Left lobe of liver (tissue), 2 donors: Measurements from ENCODE around the gene PPFIBP2. TPM values are rescaled to one million over a fixed set of nuclear protein-coding genes. Genes with fewer than 3 reads are reported as not detected.
"Not testable (repeated sequence)": the region's sequence is repeated elsewhere in the genome, so short reads cannot be mapped to it uniquely, and the experiment has no call there.

Experiments
- ATAC-seq: fragments of 200-7000 bp; cut with Tn5 transposase; one replicate; pipeline ENCODE4 v1.9.1; 2020; ENCODE audit warnings: mild to moderate bottlenecking, moderate library complexity
- DNase-seq: peaks from one replicate; pipeline ENCODE4 v3.0.0-alpha.2; 2020; ENCODE audit warnings: low spot score
- total RNA-seq: library from RNA; stranded (reverse); gene quantifications from one replicate; pipeline ENCODE4 v1.2.1, GENCODE V29; 2021
- donor health status: DM: no; HTN: no; CAD: no; lungs with moderate emphysema.
- donor health status: DM: no; HTN: yes; CAD: no.

Gene PPFIBP2
- total RNA-seq, 1 donor from 2014 or later, result 25.2 TPM

DNA sequence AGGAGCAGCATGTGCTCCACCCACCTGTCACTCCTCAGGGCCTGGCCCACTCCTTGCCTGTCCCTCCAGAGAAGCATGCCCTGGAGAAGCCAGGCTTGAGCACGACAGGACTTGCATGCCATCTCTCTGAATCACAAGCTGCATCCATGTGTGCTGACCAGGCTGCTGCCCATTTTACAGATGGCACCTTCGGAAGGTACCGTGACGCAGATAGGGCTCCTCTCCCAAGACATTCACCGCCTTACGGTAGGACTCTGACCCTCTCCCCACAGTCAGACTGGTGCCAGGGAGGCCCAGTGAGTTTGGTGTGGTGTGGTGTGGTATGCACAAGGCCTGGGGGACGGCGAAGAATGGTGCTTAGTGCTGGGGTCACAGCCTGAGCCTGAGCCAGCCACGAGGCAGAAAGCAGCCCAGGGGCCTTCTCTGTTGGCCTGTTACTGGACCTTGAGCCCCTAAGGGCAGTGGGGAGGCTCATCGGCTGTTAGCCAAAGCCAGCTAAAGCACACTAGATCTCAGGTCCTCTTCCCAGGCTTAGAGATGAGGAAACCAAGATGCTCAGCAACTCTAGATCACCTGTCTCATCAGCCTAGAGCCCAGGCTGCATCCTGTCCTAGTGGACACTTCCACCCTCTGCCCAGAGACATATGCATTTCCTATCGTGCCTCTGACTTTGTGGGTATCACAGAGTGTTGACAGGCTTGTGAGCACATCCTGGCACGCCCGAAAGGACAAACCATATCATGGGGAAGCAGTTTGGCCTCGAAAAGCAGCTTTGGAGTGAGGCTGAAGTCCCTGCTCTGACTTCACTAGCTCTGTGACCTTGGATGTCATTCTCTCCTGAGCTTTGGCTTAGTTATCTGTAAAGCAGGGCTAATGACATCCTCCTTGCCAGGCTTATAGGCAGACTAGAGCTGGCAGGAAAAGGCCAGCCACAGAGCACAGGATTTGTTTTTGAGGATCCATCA is 141.7 kb downstream of the PPFIBP2 start:
- ATAC-seq, result peak; percentile 14
- DNase-seq, result no peak

DNA sequence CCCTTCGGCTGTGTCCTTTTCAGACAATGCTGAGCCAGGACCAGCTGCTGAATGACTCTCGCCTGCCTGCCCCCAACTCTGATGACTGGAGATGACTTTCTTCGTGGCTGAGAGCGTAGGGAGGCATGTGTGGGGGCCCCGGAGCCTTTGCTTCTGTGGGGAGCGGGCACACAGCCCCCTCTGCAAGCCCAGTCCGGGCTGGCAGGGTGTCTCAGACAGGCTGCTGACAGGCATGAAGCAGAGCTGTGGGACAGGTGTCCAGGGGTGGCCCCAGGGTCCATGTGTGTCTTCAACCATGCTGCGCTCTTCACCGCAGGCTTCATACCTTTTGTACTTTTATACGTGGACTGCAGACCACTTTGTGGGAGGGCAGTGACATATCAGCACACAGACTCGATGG is 142.9 kb downstream of the PPFIBP2 start:
- DNase-seq (no peak), ATAC-seq (peak; percentile 15)

DNA sequence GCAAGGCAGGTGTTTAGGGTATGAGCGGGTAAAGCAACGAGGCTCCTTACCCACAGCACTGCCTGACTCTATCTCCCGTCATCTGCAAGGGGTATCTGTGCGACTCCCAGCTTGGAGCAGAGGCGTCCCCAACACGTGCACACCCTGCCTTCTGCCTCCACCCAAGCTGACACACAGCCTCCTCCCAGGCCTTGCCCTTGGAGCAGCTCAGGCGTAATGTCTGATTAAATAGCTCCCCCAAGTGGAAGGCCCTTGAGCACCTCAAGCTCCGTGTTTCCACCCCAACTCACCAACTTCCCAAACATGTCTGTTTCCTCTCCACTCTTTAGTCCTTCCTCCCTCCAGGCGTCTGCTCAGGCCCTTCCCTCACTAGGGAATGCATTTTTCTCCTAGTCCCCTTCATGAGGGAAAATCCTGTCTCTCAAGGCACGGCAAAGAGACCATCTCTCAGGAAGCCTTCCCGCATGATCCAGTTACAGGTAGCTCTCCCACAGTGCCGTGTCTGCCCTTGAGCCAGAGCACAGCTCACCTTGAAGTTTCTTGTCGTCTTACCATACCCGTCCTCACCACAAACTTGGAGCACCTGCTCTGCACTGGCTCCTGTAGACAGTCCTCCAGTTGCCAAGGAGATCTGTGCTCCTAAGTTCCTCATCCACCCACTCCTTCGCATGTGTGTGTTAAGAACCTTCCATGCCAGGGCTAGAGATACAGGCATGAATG is 143.7 kb downstream of the PPFIBP2 start:
- no peak for DNase-seq
- peak; percentile 87 for ATAC-seq

DNA sequence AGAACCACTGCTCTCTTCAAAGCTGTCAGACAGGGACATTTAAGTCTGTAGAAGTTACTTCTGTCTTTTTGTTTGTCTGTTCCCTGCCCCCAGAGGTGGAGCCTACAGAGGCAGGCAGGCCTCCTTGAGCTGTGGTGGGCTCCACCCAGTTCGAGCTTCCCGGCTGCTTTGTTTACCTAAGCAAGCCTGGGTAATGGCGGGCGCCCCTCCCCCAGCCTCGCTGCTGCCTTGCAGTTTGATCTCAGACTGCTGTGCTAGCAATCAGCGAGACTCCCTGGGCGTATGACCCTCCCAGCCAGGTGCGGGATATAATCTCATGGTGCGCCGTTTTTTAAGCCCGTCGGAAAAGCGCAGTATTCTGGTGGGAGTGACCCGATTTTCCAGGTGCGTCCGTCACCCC is 149.7 kb downstream of the PPFIBP2 start:
- DNase-seq, ATAC-seq: not testable (repeated sequence)

DNA sequence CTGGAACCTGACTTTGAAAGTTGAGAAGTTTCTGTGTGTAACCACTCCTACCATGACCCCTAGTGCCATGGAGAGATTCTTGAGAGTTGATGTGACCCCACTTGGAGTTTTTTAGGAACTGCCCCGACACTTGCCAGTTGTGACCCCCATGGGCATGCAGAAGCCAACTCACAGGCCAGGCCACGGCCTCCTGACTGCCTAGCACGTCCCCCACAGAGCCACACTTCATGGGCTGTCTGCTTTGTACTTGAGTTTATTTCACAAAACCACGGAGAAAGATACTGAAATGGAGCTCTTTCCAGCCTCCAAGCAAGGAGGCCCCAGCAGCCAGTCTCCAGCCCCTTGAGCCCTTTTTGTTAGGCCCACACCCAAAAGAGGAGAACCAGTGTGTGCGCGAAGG is 151.1 kb downstream of the PPFIBP2 start:
- DNase-seq (no peak), ATAC-seq (no peak)

DNA sequence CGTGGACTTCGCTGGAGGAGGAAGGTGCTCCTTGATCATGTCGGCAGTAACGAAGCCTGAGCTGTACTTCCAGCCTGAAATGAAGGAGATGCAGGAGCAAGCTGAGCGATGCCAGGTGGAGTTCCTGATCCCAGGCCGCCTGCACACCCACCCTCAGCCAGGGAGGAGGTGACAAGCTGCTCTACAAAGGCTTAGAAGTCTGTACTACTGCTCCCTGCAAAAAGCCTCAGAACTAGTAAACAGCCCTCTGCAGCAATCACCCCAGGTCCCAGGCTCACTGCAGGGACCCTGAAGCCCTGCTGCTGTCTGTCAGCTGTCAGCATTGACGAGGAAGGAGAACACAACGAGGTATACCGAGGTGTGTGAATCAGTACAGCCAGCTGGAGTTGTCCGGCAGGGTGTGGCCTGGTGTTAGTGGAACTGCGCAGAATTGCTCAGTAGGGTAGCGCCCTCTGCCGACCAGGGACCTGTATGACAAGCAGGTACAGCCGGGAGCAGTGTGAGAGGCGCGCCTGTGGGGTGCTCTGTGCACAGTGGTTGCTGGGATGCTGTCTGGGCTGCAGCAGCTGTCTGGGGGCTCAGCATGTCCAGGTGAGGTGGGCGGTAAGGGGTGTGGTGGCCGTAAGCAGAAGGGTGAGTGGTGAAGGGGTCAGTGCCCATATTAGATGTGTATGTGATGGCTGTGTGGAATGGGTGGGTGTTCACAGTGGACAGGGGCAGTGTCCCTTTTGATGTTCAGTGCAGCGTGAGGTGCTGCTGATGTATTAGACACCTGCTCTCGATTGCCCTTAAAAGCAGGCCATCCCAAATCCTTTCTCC is 151.9 kb downstream of the PPFIBP2 start:
- peak; percentile 85 for DNase-seq
- peak; percentile 100 for ATAC-seq

DNA sequence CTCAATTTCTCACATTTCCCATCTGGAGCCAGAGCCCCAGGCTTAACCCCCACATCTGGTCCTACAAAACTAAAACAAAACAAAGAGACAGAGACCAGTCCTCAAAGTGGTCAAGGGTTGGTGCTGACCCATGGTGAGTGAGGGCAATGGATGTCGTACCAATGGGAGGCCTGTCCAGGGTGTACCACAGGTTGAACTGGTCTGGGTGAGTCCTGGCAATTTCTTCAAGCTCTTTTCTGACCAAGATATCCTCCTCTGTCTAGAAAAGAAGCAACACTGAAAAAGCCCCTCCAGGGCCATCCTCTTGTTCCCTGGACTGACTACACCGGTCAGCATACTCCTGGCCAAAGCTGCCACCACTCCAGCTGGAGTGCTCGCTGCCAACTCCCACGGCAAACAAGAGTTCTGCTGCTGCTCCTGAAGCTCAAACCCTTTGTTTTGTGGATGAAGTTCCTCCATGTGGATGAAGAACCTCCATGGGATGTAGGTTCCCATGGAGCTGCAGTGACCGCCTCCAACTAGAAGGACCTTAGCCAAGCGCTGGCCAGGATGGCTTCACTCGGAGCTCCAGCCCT is 152.6 kb downstream of the PPFIBP2 start:
- no peak for ATAC-seq

DNA sequence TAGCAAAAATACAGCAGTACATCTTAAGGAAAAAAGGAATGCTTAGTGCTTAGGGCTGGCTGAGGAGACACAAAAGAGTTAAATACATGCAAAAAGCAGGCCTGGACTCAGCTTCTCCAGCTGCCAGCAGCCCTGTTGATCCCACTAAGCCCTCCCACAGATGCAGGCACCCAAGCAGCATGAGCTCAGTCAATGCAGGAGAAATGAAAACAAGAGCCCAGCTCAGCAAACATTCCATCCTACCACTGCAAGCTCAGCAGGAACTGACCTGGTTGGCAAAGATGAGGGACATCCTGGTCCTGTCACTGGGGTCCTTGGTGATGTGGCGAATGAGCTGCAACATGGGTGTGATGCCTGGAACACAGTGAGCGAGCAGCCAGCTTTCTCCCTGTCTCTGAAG is 153.7 kb downstream of the PPFIBP2 start:
- DNase-seq (no peak), ATAC-seq (no peak)

More for the DNA sequence above, 152.6 kb downstream of the PPFIBP2 start:
- DNase-seq, result no peak

DNA sequence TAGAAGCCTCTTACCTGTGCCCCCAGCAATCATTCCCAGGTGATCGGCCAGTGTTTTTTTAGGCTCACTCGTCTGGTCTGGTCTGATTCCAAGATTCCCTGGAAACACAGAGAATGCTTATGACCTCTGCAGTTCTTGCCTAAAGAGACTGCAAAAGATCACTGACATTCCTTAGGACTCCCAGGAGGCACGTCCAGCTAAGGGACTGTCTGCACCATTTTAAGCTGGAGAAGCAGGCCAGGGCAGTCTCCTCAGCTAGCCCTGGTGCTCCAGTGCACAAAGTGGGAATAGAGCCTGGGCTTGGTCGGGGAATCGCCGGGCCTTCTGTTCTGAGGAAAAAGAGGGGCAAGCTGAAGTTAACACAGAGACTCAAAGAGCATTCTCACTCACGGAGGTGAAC is 154.7 kb downstream of the PPFIBP2 start:
- DNase-seq, result no peak
- ATAC-seq, result no peak

DNA sequence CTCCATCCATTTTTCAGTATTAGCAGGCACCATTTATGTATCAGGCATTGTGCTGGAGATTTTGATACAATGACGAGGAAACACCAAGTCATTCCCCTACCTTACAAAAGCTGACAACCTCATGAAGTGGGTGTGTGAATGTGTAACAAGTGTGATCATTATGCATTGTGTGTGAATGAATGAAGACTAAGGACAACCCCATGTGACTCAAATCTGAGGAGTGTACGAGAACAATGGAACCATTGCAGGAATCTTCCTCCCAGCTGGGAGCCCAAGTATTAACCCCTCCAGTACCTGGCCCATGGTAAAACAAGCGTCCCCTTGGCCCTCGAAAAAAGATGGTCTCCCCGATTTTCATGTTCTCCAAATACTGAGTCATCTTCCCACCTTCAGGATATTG is 155.1 kb downstream of the PPFIBP2 start:
- ATAC-seq, result no peak
- DNase-seq, result no peak

DNA sequence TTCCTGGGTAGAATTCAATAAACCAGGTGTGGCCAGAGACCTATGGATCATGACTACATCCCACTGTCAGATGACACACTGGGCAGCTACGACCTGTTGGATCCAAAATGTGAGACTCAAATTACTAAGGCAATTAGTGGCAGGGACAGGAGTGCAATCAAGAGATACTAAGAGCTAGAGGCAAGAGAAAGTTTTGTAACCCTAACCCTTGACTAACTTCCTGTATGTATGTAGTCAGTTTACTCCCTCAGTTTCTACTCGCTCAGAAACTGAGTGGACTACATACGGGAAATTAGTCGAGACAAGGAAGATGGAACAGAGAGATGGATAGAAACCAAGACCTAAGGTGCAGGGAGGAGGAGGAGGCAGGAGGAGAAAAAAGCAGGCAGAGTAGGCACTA is 156.8 kb downstream of the PPFIBP2 start:
- DNase-seq, result no peak

DNA sequence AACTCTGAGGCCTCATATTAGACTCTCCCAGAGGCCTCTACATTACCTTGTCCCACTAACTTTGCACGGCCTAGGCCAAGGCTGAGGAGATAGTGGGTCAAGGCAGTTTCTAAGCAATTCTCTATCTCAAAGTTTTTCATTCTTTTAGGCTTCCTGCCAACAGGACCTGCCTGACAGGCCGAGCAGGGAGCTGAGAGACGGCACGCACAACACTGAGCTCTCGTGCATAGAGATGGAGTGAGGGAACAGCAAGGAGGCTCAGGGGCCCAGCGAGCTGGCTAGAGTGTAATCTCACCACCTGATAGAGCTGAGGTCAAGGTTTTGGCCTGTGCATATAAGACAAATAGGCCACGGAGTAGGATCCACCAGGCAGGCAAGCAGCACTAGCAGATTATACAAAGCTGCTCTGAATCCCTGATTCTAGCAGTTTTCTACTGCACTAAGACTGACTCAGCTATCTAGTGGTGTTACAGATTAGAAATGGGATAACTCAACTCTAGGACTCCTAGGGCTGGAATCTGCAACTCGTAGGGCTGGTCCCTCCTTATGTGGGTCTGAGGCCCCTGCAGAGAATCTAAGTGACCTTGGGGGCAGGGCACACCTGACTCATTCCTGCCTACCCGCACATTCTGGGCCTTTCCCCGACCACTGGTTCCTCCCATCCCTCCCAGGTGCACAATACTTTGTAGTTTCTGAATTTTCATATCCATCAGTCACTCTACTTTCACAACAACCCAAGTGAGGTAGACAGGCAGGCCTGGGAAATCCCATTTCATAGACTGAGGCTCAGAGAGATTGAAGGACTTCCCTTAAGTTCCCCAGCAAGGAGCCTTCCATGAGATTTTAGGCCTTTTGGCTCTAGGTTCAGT is 157.8 kb downstream of the PPFIBP2 start:
- no peak for ATAC-seq

More for the DNA sequence above, 156.8 kb downstream of the PPFIBP2 start:
- no peak for ATAC-seq

DNA sequence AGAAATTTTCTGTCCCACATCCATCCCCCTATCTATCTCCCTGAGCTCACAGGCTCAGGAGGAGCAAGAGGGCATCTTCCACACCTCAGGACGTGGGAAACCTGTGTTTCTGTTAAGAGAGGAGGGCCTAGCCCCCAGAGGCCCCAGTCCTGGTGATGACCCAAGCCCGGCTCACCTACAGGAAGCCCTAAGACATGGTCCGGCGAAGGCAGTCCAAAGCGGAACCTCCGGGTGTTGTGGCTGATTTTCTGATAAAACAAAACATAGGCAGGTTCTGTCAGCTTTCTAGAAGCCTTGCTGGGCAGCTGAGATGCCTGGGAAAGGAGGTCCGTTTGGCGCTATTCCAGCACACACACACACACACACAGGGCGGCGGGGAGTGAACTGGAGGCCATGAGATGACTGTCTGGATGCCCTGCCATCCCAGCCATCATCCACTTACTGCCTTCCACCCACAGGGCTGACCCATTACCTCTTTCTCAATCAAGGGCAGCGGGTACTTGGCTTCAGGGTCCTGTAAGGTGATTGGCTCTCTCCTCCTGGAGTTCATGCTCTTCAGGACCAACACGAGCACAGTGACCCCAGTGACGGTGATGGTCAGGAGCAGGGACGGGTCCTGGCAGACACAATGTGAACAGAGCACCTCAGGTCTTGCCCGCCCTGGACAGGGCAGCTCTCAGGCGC is 158.6 kb downstream of the PPFIBP2 start:
- DNase-seq (peak; percentile 85), ATAC-seq (peak; percentile 83)

More for the DNA sequence above, 157.8 kb downstream of the PPFIBP2 start:
- DNase-seq, result no peak

DNA sequence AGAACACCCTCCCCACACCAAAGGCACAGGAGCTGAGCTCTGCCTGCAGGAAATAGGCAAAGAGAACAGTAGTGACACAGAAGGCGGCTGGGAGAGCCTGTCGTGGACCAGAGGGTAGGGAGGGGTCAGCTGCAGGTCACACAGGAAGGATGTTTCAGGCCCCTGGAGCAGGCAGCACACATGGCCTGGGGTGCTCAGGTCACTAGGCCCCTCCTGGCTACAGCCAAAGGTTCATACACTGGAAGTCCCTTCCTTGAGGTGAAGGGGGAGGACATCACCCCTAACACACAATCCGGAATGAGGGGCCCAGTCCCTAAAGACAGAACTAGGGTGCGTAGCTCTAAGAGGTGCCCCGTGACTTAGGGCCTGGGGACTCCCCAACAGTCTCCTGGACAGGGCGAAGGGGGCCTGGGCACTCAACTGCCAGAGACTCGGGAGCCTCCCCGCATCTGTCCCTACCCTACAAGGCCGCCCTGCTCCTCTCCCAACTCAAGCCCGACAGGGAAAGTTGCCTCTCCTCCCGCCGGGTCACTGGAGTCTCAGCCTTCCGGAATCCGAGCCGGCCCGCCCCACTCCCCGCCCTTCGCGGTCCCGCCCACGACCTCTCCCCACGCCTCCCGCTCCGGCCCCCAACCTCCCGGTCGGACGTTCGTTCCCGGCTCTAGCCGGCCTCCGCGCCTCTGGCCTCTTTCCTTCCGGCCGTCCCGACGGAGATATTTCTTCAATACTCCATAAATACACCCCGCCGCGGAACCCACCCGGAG is 159.3 kb downstream of the PPFIBP2 start, which contains the start of gene CYB5R2:
CYB5R2 (minus strand) TSS at position 541 of the 764 bp plus-strand sequence. CDS start 675 bp downstream, outside the sequence.
- DNase-seq (peak; percentile 79), ATAC-seq (peak; percentile 88)

DNA sequence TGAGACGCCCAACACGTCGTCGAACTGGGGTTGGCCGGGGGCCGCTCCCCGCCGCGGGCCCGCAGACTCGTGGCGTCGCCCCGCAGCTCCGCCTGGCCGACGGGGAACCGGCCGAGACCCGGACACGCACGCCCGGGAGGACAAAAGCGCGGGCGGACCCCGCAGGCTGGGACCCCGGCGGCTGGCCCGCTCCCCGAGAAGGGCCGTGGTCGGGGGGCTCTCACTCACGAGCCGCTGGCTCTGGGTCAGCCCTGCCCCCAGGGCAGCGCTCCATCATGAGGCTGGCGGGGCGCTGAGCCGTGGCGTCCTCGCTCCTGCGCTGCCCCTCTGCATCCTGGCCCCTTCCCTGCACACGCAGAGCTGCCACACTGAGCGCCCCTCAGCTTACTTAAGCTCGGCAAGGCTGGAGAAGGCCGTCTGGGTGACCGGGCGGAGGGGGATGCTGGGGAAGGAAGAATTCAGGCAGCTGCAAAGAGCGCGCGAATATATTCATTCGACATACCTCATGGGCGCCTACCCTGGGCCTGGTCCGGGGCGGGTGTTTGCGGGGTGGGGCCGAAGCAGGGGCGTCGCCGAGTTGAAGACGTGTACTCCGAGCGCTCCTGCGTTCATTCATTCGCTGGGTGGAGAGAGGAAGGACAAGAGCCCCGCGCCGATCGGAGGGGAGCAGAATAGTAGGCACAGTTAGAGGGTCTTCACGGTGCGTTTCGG is 160.1 kb downstream of the PPFIBP2 start:
- ATAC-seq (peak; percentile 4), DNase-seq (no peak)

DNA sequence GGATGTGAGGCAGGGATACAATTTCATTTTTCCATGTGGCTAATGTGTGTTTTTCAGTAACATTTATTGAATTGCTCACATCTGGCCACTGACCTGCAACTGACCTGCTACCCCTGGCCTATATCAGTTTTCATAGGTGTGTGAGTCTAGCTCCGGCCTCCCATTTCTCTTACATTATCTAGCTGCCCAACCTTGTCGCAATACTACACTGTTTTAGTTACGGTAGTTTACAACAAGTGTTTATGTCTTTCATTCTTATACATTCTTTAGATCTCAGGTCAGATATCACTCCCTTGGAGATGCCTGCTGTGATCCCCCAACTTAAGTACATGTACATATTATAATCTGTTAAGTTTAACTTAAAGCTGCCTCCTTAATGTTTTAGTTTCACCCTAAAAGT is 161.8 kb downstream of the PPFIBP2 start:
- no peak for ATAC-seq
- no peak for DNase-seq

DNA sequence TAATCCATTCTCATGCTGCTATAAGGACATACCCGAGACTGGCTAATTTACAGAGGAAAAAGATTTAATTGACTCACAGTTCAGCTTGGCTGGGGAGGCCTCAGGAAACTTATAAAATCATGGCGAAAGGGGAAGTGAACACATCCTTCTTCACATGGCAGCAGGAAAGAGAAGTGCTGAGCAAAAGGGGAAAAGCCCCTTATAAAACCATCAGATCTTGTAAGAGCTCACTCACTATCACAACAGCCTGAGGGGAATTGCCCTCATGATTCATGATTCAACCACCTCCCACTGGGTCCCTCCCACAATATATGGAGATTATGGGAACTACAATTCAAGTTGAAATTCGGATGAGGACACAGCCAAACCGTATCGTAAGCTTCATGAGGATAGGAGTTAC is 163.3 kb downstream of the PPFIBP2 start:
- ATAC-seq (no peak), DNase-seq (no peak)

DNA sequence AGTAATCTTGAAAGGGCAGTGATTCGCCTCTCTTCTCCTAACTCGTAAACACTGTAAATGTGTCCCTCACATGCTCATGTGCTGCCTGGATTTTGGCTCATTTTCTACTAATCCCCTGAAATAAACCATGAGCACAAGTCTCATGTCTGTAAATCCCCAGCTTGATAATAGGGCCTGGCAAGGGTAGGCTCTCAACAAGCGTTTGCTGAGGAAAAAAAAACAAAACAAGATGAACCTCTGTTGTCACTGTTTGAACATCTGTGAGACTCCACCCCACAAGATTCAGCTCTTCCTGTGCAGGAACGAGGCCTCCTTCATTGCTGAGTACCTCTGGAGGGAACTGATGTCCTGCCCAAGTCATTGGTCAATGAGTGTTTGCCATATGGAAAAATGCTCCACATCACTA is 164.0 kb downstream of the PPFIBP2 start:
- DNase-seq, result no peak
- no peak for ATAC-seq
